Esophagus squamous epithelium (tissue), 4 donors: Measurements from ENCODE around the gene C10orf88.

Source experiments
- CTCF ChIP-seq, 6 experiments: fragments of 450-650 bp in 4 of 6; fragments of 200-600 bp in 2 of 6; sonication (generic) in 2 of 6; IDR thresholded peaks; one replicate each; pipeline ENCODE4 v1.5.1; 2016 to 2019; ENCODE audit warnings: antibody characterized with exemption in 6 of 6, mild to moderate bottlenecking in 4 of 6, moderate library complexity in 4 of 6
- POLR2A ChIP-seq, 4 donors: fragments of 450-650 bp; IDR thresholded peaks; one replicate each; pipeline ENCODE4 v1.6.1; 2017; ENCODE audit warnings: antibody characterized with exemption in 4 of 4, mild to moderate bottlenecking in 4 of 4, moderate library complexity in 3 of 4

GRCh38 chr10:122911889-122912484 lies 42.0 kb downstream of the C10orf88 start:
- TF ChIP-seq POLR2A (IDR thresholded peaks at IDR 0.05) (no peak), CTCF (IDR thresholded peaks at IDR 0.05) (no peak)
